Brain pericyte (primary cell): ENCODE results near the gene PPM1D.

Experiments used
- DNase-seq: peaks from one replicate; pipeline ENCODE4 v3.0.0-alpha.2; 2012; ENCODE audit warnings: low read depth, low spot score

Gene PPM1D

GRCh38 chr17:60618854-60619526 lies 19.0 kb downstream of the PPM1D start:
- DNase-seq, result no peak

DNA sequence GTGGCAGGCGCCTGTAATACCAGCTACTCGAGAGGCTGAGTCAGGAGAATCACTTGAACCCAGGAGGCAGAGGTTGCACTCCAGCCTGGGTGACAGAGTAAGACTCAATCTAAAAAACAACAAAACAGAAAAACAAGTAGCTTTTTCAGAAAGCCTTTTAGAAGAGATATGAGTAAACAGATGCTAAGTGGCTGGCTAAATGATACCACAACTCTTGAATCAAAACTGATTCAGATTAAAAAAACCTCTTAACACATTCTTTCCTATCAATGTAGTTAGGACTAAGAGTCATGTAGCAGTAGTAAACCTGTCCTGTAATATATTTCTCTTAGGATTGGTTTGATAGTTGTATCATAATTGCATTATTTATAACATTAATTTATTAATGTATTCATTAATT lies 23.0 kb downstream of the PPM1D start:
- no peak for DNase-seq

DNA sequence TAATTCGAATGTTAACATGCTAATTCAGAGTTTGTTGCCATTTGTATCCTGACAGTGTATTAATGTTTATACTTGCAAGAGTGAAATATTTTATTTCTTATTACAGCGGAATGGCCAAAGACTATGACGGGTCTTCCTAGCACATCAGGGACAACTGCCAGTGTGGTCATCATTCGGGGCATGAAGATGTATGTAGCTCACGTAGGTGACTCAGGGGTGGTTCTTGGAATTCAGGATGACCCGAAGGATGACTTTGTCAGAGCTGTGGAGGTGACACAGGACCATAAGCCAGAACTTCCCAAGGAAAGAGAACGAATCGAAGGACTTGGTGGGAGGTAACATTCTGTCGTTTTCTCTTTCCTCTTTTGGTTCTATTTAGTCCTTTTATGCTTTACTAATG lies 23.4 kb downstream of the PPM1D start:
- no peak for DNase-seq

- no peak for DNase-seq
Observed at GRCh38 chr17:60627124-60627523, 27.1 kb downstream of the PPM1D start.

- DNase-seq, result no peak
Observed at GRCh38 chr17:60628252-60628889, 28.4 kb downstream of the PPM1D start.

- no peak for DNase-seq
Observed at GRCh38 chr17:60629120-60629519, 29.1 kb downstream of the PPM1D start.

DNA sequence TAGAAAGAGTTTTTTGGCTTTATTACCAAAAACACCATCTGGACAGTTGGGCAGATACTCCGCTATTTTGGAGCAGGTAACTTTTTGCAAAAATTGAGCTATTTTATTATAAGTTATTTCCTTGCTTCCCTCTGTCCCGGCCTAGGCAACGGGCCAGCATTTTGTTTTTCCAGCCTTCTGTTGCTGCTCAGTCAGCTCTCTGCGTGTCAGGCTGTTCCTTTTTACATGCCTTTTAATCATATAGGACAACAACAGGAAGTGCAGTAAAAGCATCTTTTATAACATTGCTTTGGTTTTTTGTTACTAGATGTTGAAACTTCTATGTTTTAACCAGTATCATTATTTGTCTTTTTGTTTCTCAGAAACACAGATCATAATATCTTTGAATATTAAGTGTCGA lies 30.4 kb downstream of the PPM1D start:
- peak; percentile 24 for DNase-seq

GRCh38 chr17:60631119-60631518 lies 31.1 kb downstream of the PPM1D start:
- DNase-seq, result no peak

DNA sequence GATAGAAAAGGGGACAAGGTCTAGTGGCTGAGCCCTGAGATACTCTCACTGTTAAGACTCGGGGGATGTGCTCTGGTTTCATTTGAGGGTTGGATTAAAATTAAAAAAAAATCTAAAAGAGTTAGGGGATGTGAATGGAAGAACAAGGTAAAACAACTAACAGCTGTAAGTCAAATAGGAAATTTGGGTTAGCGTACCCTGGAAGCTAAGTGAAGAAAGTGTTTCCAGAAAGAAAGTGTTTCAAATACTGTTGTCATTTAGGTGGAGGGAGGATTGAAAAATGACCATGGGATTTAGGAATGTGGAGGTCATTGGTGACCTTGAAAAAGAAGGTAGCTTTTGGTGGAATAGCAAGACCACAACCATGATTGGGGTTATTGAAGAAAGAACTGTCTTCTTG lies 37.7 kb downstream of the PPM1D start:
- DNase-seq, result no peak

GRCh38 chr17:60639019-60639330 lies 39.0 kb downstream of the PPM1D start:
- no peak for DNase-seq

DNA sequence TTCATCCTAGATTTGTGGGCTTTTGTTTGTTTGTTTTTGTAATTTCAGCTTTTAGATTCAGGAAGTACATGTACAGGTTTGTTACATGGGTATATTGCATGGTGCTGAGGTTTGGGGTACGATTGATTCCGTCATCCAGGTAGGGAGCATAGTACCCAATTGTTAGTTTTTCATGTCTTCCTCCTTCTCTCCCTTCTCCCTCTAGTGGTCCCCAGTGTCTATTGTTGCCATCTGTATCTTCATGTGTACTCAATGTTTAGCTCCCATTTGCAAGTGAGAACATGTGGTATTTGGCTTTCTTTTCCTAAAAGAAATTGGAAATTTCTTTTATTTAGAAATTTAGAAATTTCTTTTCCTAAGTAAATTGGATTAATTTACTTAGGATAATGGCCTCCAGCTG lies 40.5 kb downstream of the PPM1D start:
- no peak for DNase-seq

GRCh38 chr17:60641126-60641525 lies 41.1 kb downstream of the PPM1D start:
- DNase-seq, result no peak

GRCh38 chr17:60641810-60642220 lies 41.8 kb downstream of the PPM1D start:
- peak; percentile 53 for DNase-seq

DNA sequence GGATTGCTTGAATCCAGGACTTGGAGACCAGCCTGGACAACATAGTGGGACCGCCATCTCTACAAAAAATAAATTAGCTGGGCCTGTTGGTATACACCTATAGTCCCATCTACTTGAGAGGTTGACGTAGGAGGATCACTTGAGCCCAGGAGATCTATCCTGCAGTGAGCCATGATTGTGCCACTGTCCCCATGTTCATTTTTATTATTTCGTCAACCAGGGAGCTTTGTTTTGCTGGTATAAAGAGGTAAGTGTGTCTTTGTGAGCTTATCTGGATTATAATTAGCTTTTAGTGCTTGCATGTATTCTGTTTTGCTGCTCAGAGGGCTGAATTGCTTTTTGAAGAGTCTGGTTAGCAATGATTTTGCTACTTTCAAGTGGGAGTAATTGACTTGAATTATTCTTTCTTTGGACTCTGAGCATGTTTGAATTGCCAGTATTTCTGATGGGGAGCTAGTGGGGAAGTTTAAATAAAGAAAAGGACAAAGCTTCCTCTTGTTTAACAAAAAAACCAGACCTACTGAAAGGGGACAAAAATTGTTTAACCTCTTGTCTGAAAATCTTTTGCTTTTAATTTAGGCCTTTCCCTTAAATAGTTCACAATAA lies 46.0 kb downstream of the PPM1D start:
- no peak for DNase-seq

DNA sequence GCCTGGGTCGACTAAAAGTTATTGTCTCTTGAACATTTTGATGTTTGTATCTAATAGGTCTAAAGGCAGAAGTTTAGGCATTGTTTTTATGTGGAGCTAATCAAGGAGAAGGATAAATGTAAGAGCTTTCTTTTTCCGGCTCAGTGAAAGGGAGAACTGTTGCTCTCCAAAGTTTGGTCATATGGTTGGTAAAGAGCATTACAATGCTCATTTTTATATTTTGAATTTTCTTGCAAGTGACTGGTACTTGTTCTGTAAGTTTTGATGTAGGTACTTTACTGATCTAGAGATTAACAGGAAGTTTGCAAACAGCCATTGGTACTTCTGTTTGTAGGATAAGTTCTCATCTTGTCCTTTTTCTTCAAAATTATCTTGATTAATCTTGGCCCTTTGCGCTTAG lies 46.7 kb downstream of the PPM1D start:
- DNase-seq, result no peak

- DNase-seq, result no peak
Observed at GRCh38 chr17:60647705-60648104, 47.7 kb downstream of the PPM1D start.

GRCh38 chr17:60652454-60653247 lies 52.7 kb downstream of the PPM1D start:
- no peak for DNase-seq

GRCh38 chr17:60653569-60653968 lies 53.6 kb downstream of the PPM1D start:
- DNase-seq, result no peak

DNA sequence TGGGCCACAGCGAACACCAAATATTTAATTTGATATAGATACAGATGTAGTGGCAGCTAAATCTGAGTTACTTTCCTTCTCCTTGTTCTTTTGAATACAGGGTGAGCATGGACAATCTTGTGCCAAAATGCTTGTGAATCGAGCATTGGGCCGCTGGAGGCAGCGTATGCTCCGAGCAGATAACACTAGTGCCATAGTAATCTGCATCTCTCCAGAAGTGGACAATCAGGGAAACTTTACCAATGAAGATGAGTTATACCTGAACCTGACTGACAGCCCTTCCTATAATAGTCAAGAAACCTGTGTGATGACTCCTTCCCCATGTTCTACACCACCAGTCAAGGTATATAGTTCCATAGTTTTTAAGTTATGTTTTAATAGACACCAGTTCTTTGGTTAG lies 56.5 kb downstream of the PPM1D start:
- no peak for DNase-seq

DNA sequence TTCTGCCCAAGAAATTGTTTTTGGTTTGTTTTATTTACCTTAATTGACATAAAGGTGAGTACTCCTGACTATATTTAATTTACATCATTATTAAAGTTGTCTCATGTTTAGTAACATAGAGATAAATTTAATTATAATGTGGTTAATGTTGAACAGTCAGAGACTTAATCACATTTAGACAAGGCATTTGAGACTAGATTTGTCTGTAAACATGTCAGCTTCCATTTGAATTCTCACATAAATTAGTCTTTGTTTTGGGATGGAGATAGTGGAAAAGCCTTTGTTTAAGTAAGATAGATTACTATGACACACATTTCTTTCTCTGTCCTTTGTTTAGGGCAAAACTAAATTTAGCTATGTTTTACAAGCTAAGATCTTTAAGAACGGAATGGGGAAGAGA lies 59.2 kb downstream of the PPM1D start:
- DNase-seq, result no peak

DNA sequence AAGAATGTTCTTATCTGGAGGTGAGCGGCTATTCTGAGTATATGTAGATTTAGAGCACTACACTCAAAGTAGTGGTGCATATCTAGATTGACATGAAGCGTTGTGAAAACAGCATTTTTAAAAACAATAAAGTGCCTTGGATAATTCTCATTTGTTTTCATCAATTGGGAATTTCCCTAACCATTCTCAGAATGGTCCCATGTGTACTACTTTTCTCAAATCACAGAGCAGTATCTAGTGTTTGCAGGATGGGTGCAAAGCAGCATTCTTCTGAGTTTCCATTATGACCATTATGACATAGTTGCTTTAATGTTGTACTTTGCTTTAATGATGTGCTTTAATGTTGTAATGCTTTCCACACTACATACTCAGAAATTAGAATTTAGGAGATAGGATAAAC lies 61.5 kb downstream of the PPM1D start:
- no peak for DNase-seq

DNA sequence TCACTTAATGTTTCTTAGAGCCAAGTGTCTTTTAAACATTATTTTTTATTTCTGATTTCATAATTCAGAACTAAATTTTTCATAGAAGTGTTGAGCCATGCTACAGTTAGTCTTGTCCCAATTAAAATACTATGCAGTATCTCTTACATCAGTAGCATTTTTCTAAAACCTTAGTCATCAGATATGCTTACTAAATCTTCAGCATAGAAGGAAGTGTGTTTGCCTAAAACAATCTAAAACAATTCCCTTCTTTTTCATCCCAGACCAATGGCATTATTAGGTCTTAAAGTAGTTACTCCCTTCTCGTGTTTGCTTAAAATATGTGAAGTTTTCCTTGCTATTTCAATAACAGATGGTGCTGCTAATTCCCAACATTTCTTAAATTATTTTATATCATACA lies 64.0 kb downstream of the PPM1D start:
- DNase-seq, result no peak

DNA sequence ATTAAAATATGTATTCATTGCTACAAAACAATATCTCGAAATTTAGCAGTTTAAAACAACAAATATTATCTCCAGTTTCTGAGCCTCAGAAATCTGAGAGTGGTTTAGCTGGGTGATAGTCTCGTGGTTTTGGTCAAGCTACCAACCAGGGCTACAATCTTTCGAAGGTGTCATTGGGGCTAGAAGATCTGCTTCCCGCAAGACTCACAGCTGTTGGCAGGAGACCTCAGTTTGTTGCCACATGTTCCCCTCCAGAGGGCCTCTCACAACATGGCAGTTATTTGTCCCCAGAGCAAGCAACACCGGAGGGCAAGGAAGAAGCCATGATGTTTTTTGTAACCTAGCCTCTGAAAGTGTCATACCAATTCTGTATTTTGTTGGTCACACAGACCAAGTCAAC lies 65.6 kb downstream of the PPM1D start:
- no peak for DNase-seq
